GM19397 (cell line): Measurements from ENCODE around the gene NHEJ1.

ENCODE experiments used
- ATAC-seq: cut with Tn5 transposase; IDR thresholded peaks from one replicate; pipeline ENCODE4 v1.9.1; 2021; ENCODE audit warnings: mild to moderate bottlenecking, moderate library complexity; ENCODE audit not compliant: unreplicated experiment

The NHEJ1 gene

GRCh38 chr2:219090436-219091299, 69.9 kb downstream of the NHEJ1 start:
- ATAC-seq: no peak

- no peak for ATAC-seq
Observed at GRCh38 chr2:219089330-219089729, 71.3 kb downstream of the NHEJ1 start.

- ATAC-seq: no peak
Observed at GRCh38 chr2:219087848-219088247, 72.8 kb downstream of the NHEJ1 start.

GRCh38 chr2:219087361-219087760, 73.3 kb downstream of the NHEJ1 start:
- no peak for ATAC-seq

GRCh38 chr2:219086196-219086595, 74.4 kb downstream of the NHEJ1 start:
- ATAC-seq: no peak

GRCh38 chr2:219084791-219085190, 75.8 kb downstream of the NHEJ1 start:
- no peak for ATAC-seq

- ATAC-seq: no peak
Observed at GRCh38 chr2:219082332-219082958, 78.2 kb downstream of the NHEJ1 start.

- ATAC-seq: no peak
Observed at GRCh38 chr2:219081701-219082331, 78.8 kb downstream of the NHEJ1 start.

GRCh38 chr2:219081096-219081495, 79.5 kb downstream of the NHEJ1 start:
- no peak for ATAC-seq

GRCh38 chr2:219079417-219079816, 81.2 kb downstream of the NHEJ1 start:
- no peak for ATAC-seq

GRCh38 chr2:219078951-219079350, 81.7 kb downstream of the NHEJ1 start:
- ATAC-seq: no peak

- ATAC-seq: no peak
Observed at GRCh38 chr2:219078126-219078525, 82.5 kb downstream of the NHEJ1 start.

GRCh38 chr2:219076253-219076652, 84.4 kb downstream of the NHEJ1 start:
- no peak for ATAC-seq

- no peak for ATAC-seq
Observed at GRCh38 chr2:219073413-219074129, 87.0 kb downstream of the NHEJ1 start.

- no peak for ATAC-seq
Observed at GRCh38 chr2:219072741-219073250, 87.8 kb downstream of the NHEJ1 start.

- ATAC-seq: no peak
Observed at GRCh38 chr2:219071131-219071816, 89.3 kb downstream of the NHEJ1 start.

GRCh38 chr2:219065484-219065883, 95.1 kb downstream of the NHEJ1 start:
- no peak for ATAC-seq

- no peak for ATAC-seq
Observed at GRCh38 chr2:219062081-219062480, 98.5 kb downstream of the NHEJ1 start.

GRCh38 chr2:219060821-219061791, 99.5 kb downstream of the NHEJ1 start, which contains the start of gene IHH:
TSS of gene IHH (minus strand) at chr2:219060921. CDS start at chr2:219060467, 454 bp downstream.
- ATAC-seq: no peak
